Calu3 (cell line): ENCODE measurements around the gene OR2A12. TPM values are rescaled to one million over a fixed set of nuclear protein-coding genes. Genes with fewer than 3 reads are reported as not detected.

ENCODE experiments used
- BruUV-seq: library from RNA; stranded (reverse); fragments of 400-500 nt; replicated peaks from 2 replicates; lab custom pipeline; 2021; lab: Mats Ljungman, UMichigan
- CTCF ChIA-PET: fragments of 300-600 bp; sonication (Branson Sonifier 250); formaldehyde crosslinking; loops from one replicate; lab custom pipeline; 2022; ENCODE audit warnings: antibody characterized with exemption; lab: Charles Lee
- DNase-seq: peaks from one replicate; pipeline ENCODE4 v3.0.0; 2022
- H3K27ac Mint-ChIP-seq: one replicate; pipeline ENCODE4 v1.8.0; 2022; ENCODE audit warnings: mixed read lengths; ENCODE audit not compliant: unreplicated experiment
- H3K27me3 Mint-ChIP-seq: one replicate; pipeline ENCODE4 v1.8.0; 2022; ENCODE audit warnings: mixed read lengths; ENCODE audit not compliant: unreplicated experiment
- H3K36me3 Mint-ChIP-seq: one replicate; pipeline ENCODE4 v1.8.0; 2022; ENCODE audit warnings: mild to moderate bottlenecking, moderate library complexity, mixed read lengths; ENCODE audit not compliant: insufficient read depth, unreplicated experiment
- H3K4me1 Mint-ChIP-seq: one replicate; pipeline ENCODE4 v1.8.0; 2022; ENCODE audit warnings: mild to moderate bottlenecking, low read depth, mixed read lengths; ENCODE audit not compliant: unreplicated experiment
- H3K4me3 Mint-ChIP-seq: one replicate; pipeline ENCODE4 v1.8.0; 2022; ENCODE audit warnings: mild to moderate bottlenecking, low read depth, moderate library complexity, mixed read lengths; ENCODE audit not compliant: unreplicated experiment
- H3K9me3 Mint-ChIP-seq: one replicate; pipeline ENCODE4 v1.8.0; 2022; ENCODE audit warnings: low read depth, mixed read lengths; ENCODE audit not compliant: unreplicated experiment
- intact Hi-C: fragments of 100-400 bp; cut with micrococcal nuclease; formaldehyde crosslinking; loops from one replicate; pipeline ENCODE4 v1.10.0; 2022; ENCODE audit not compliant: unreplicated experiment
- total RNA-seq: library from RNA; stranded (reverse); gene quantifications from 2 replicates; pipeline ENCODE4 v1.2.3, GENCODE V29; 2022
- TF ChIP-seq, protein P1 (sequence below): fragments of 200-600 bp; IDR thresholded peaks from one replicate; pipeline ENCODE4 v1.8.0; 2022; ENCODE audit warnings: antibody characterized with exemption; ENCODE audit not compliant: unreplicated experiment

The OR2A12 gene
- total RNA-seq, 1 experiment from 2014 or later, result not detected

DNA sequence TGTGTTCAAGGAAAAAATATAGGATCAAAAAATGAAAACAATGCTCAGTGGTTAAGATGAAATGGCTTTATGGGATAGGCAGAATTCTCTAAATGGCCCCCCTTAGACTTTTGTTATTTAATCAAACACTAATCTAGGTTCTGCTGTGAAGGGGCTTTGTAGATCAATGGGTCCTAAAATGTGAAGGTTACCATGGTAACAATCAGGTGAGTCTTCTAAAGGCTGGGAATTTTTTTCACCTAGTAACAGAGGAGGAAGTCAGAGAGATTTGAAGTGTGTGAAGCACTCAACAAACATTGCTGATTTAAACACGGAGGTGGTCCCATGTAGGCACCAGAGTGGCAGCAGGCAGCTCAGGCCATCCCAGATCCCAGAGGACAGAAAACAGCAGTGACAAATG, 48.0 kb downstream of the OR2A12 start:
- Mint-ChIP-seq H3K4me1 (no peaks in the 10 kb centered on the region), H3K27ac (no peak overlapping the region), H3K4me3 (no peak overlapping the region), H3K36me3 (no peaks in the 10 kb centered on the region), H3K9me3 (no peaks in the 10 kb centered on the region), H3K27me3 (no peaks in the 10 kb centered on the region)
- TF ChIP-seq, protein P1, sequence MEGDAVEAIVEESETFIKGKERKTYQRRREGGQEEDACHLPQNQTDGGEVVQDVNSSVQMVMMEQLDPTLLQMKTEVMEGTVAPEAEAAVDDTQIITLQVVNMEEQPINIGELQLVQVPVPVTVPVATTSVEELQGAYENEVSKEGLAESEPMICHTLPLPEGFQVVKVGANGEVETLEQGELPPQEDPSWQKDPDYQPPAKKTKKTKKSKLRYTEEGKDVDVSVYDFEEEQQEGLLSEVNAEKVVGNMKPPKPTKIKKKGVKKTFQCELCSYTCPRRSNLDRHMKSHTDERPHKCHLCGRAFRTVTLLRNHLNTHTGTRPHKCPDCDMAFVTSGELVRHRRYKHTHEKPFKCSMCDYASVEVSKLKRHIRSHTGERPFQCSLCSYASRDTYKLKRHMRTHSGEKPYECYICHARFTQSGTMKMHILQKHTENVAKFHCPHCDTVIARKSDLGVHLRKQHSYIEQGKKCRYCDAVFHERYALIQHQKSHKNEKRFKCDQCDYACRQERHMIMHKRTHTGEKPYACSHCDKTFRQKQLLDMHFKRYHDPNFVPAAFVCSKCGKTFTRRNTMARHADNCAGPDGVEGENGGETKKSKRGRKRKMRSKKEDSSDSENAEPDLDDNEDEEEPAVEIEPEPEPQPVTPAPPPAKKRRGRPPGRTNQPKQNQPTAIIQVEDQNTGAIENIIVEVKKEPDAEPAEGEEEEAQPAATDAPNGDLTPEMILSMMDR, result no peak
- CTCF ChIA-PET, result no interaction called here
- intact Hi-C loops, result no loop called here
- no TSS peak for BruUV-seq
- DNase-seq, result no peak

DNA sequence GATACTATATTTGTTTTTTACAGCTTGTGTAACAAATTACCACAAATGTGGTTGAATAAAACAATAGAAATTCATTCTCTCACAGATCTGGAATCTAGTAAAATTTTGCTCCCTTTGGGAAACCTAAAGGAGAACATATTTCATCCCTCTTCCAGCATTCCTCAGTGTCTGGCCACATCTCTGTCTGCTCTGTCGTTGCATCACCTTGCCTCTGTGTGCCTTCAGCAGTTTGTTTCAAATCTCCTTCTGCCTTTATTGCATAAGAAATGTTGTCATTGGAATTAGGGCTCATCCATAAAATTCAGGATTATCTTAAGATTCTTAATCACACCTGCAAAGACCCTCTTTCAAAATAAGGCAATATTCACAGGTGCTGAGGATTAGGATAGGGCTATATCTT, 51.4 kb downstream of the OR2A12 start:
- TF ChIP-seq, protein P1, result no peak
- DNase-seq, result no peak
- no TSS peak for BruUV-seq
- Mint-ChIP-seq H3K27ac (no peak overlapping the region), H3K4me1 (no peaks in the 10 kb centered on the region), H3K9me3 (peaks cover 2% of the 10 kb centered on the region), H3K36me3 (no peaks in the 10 kb centered on the region), H3K27me3 (no peaks in the 10 kb centered on the region), H3K4me3 (no peak overlapping the region)
- intact Hi-C loops, result no loop called here
- CTCF ChIA-PET, result no interaction called here

DNA sequence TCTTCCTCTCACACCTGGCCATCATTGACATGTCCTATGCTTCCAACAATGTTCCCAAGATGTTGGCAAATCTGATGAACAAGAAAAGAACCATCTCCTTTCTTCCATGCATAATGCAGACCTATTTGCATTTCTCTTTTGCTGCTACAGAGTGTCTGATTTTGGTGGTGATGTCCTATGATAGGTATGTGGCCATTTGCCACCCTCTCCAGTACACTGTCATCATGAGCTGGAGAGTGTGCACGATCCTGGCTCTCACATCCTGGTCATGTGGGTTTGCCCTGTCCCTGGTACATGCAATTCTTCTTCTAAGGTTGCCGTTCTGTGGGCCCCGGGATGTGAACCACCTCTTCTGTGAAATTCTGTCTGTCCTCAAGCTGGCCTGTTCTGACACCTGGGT, 56.1 kb downstream of the OR2A12 start:
- CTCF ChIA-PET, result no interaction called here
- no peaks in the 10 kb centered on the region for H3K27me3 Mint-ChIP-seq
- H3K4me1 Mint-ChIP-seq, result no peaks in the 10 kb centered on the region
- H3K4me3 Mint-ChIP-seq, result no peak overlapping the region
- H3K27ac Mint-ChIP-seq, result no peak overlapping the region
- no peak for DNase-seq
- peaks cover 2% of the 10 kb centered on the region for H3K9me3 Mint-ChIP-seq
- intact Hi-C loops, result no loop called here
- no peaks in the 10 kb centered on the region for H3K36me3 Mint-ChIP-seq
- TF ChIP-seq, protein P1, result no peak
- BruUV-seq, result no TSS peak

DNA sequence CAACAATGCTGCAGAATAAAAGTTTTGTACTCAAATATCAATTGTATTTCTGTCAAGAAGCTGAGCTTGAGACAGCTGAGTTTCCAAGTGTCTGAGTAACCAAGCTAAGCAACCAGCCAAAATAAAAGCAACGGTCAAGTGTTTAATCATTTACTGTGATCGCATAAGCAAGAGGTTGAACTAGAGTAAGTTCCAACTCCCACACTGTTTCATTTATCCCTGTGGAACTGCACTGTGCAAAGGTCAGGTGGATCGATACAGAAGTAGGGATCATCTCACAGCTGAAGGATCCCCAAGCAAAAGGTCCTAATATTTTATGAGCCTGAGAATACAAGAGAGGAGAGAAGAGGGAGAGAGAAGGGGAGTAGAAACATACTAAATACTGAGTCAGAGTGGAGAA, 58.3 kb downstream of the OR2A12 start:
- no peaks in the 10 kb centered on the region for H3K36me3 Mint-ChIP-seq
- DNase-seq, result no peak
- no TSS peak for BruUV-seq
- CTCF ChIA-PET, result interaction anchor here (0.6 kb wide), 1 partner anchor 301 kb away, joined by 3 read pairs; no protein-coding TSS in a partner anchor
- H3K27ac Mint-ChIP-seq, result no peak overlapping the region
- intact Hi-C loops, result no loop called here
- no peaks in the 10 kb centered on the region for H3K4me1 Mint-ChIP-seq
- H3K9me3 Mint-ChIP-seq, result peaks cover 16% of the 10 kb centered on the region
- TF ChIP-seq, protein P1, result no peak
- H3K4me3 Mint-ChIP-seq, result no peak overlapping the region
- no peaks in the 10 kb centered on the region for H3K27me3 Mint-ChIP-seq
